Measurements from ENCODE around the gene SOCS1.

GRCh38 chr16:11300560-11300892, 44.5 kb upstream of the SOCS1 start:
- TF ChIP-seq YY1 (IDR thresholded peaks at IDR 0.05; ENCODE audit: insufficient read depth, insufficient read length), result no peak
- TF ChIP-seq ZNF274 (IDR thresholded peaks at IDR 0.05; ENCODE audit: low read depth, low read length), result no peak
- TF ChIP-seq SUZ12 (IDR thresholded peaks at IDR 0.05; ENCODE audit: extremely low read depth, insufficient read depth, insufficient read length), result no peak
